Cardiac fibroblast (primary cell): ENCODE measurements around the gene NGF.

Experiments
- DNase-seq, 2 donors: peaks; one replicate each; pipeline versions ENCODE4 v3.0.0 to v3.0.0-alpha.2; 2010; ENCODE audit warnings: low read depth in 2 of 2
- H3K4me3 ChIP-seq, 2 donors: replicated peaks in 1 of 2; 1 replicate in 1 of 2; 2 replicates in 1 of 2; pipeline ENCODE4 v1.5.1; 2011; ENCODE audit warnings: low read depth in 2 of 2, low read length in 2 of 2, mild to moderate bottlenecking in 2 of 2, moderate library complexity in 1 of 2
- TF ChIP-seq, protein P1 (sequence below): IDR thresholded peaks from one replicate; pipeline ENCODE4 v1.5.1; 2011; ENCODE audit warnings: low read depth, mild to moderate bottlenecking, low read length, inconsistent platforms

Gene NGF

DNA sequence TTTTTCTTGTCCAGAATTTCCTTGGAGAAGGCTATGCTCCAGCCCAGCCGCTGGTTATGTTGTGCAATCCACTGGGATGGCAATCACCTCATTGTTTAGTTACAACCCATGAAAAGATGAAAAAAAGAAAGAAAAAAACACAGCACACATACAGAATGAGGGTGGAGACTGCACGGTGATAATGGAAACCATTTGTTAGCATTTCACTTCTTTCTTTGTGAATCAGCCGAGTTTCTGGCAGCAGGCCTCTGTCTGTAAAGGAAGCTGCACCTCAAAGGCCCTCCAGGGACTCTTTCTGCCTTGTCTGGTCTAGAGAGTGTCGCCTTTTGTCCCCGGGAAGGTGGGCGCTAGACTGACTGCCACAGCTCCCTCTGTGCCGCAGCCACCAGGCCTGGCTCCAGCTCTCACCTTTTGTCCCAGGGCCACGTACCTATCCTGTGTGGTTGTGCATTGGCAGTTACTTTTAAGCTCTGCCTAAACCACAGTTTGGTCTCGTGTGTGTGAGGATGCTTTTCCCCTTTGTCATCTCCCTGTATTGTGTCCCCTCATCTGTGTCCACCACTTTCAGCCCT, 35.6 kb downstream of the NGF start:
- DNase-seq = peak; percentile 79 to 86
- TF ChIP-seq, protein P1, sequence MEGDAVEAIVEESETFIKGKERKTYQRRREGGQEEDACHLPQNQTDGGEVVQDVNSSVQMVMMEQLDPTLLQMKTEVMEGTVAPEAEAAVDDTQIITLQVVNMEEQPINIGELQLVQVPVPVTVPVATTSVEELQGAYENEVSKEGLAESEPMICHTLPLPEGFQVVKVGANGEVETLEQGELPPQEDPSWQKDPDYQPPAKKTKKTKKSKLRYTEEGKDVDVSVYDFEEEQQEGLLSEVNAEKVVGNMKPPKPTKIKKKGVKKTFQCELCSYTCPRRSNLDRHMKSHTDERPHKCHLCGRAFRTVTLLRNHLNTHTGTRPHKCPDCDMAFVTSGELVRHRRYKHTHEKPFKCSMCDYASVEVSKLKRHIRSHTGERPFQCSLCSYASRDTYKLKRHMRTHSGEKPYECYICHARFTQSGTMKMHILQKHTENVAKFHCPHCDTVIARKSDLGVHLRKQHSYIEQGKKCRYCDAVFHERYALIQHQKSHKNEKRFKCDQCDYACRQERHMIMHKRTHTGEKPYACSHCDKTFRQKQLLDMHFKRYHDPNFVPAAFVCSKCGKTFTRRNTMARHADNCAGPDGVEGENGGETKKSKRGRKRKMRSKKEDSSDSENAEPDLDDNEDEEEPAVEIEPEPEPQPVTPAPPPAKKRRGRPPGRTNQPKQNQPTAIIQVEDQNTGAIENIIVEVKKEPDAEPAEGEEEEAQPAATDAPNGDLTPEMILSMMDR = no peak
- H3K4me3 ChIP-seq = no peak overlapping the region

DNA sequence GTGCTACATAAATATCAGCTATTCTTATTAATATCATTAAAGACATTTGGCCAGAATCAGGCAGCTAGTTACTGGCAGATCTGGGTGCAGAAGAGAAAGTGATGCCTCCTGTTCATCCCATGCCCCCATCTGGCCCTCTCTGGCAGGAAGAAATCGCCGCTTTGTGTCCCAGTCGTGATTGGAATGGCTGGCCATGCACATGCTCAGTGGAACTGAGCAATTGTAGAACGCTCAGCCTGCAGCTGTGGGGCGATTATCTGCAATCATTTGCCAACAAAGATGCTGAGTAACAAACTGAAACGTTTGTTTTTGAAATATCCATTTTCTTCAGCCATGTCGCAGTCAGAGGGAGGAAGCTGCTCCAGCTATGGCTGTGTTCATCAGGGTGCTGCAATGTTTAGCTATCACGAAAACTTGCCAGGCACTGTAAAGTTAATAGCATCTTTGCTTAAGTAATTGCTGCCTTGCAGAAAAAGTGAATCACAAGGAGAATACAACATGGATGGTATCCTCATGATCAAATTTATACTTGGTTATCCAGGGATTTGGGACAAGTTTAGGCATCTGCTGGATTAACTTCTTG, 36.5 kb downstream of the NGF start:
- no peak overlapping the region for H3K4me3 ChIP-seq
- TF ChIP-seq, protein P1 = no peak
- DNase-seq = no peak

DNA sequence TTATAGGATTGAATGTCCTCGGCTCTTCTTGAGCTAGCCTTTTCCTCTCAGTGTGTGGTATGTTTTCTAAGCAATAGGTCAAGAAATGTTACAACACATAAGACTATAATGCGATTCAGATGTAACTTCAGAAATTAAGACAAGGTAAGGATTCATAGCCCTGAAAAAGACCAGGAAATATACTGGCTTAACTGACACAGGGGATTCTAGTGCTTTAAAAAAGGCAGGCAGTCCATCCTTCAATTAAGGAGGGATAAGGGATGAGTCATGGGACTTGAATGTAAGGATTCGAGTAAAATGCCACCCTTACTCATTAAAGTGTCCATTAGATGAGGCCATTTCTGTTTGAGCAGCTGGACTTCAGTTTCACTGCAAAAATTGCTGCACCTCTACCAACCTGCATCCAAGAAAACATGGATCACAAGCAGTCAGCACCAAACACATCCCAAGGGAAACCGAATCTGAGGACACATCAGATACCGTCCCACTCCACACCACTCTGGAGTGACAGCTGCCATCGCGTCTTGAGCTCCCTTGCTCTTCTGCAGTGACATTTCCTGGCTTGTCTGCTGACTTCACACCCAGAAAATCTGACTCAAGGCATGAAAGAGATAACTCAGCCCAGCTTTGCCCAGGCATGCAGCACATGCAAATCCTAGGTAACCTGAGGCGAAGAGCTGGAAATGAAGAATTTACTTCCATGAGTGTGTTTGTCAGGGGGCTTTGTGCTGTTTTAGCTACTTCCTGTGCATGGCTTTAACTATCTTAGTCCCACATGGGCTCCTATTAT, 37.8 kb downstream of the NGF start:
- no peak overlapping the region for H3K4me3 ChIP-seq
- TF ChIP-seq, protein P1 = no peak
- DNase-seq = no peak

DNA sequence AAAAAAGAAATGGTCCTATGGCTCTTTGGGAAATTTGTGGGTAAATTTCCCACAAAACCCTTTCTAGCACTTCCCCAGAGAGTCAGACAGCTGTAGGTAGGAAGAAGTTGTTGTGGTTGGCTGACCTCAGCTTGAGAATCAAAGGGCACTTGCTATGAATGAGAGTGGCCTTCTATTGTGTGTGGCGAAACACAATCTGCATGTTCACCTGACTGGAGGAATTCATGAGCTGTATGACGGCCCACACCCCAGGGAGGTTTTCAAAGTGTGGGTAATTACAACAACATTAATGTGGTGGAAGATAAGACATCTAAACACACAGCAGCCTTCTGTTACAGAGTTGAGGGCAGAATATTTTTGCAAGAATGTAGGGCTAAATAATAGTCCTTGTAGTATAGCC, 38.8 kb downstream of the NGF start:
- TF ChIP-seq, protein P1 = no peak
- DNase-seq = no peak
- no peak overlapping the region for H3K4me3 ChIP-seq

DNA sequence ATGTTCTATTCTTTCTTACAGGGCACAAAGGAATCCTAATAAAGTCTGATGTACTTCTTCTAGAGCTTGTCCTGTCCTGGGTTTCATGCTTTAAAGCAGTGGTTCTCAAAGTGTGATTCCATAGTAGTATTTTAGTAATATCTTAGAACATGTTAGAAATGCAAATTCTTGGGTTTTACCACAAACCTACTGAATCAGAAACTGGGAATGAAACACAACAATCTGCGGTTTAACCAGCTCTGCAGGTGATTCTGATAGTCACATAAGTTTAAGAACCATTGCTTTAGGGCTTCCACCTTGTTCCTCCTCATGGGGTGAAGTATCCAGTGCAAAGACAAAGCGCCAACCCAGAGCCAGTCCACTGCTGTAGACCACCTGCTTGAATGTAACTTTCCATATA, 41.1 kb downstream of the NGF start:
- no peak overlapping the region for H3K4me3 ChIP-seq
- TF ChIP-seq, protein P1 = no peak
- DNase-seq = no peak

DNA sequence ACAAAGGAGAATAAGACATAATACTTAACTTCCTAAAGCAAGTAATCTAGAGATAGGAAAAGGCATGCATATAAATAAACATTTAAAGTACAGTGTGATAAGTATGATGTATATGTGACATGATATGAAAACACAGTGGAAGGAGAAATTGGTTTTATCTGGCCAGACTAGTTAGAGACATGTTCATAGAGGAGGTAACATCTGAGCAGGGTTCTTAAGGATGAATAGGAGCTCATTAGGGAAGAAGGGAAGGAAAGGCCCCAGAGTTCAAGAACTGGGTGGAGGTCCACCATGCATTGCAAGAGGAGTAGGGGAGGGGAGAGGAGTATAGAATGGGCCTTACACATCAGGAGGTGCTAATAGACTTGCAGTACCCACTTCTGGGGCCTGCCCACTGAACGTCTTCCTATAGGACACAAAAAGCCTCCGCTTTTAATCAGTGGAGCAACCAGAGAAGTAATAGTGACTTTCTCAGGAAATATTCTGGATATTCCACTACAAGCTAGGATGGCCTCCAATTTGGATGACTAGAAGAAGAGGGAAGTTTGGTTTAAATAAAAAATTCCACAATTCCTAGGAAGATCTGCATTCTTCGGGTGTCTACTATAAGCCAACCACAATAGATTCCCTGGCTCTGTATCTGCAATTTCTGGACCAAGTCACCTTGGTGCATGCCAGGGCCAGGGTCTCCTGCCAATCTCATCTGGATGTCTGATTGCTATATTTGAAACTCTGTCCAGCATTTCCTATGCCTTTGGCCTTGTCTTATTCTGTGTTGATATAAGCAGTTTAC, 41.9 kb downstream of the NGF start:
- TF ChIP-seq, protein P1 = no peak
- no peak overlapping the region for H3K4me3 ChIP-seq
- no peak for DNase-seq
